Spinal cord (tissue), 10 donors: ENCODE measurements around the gene NYNRIN. TPM values are rescaled to one million over a fixed set of nuclear protein-coding genes. Genes with fewer than 3 reads are reported as not detected.
"Not testable (repeated sequence)": the region's sequence is repeated elsewhere in the genome, so short reads cannot be mapped to it uniquely, and the experiment has no call there.

Source experiments
- DNase-seq, 6 donors: peaks; one replicate each; pipeline versions ENCODE4 v3.0.0 to v3.0.0-alpha.2; 2013 to 2015; ENCODE audit warnings: low spot score in 6 of 6, low read depth in 4 of 6
- H3K27ac ChIP-seq: one replicate; pipeline ENCODE4 v1.5.1; 2013; ENCODE audit warnings: low read depth, low read length, control low read depth
- H3K27me3 ChIP-seq: one replicate; pipeline ENCODE4 v1.6.1; 2013; ENCODE audit warnings: low read length; ENCODE audit not compliant: control insufficient read depth, insufficient read depth
- H3K36me3 ChIP-seq: one replicate; pipeline ENCODE4 v1.6.1; 2013; ENCODE audit warnings: low read length; ENCODE audit not compliant: control insufficient read depth, insufficient read depth
- H3K4me1 ChIP-seq: one replicate; pipeline ENCODE4 v1.6.1; 2013; ENCODE audit warnings: low read length; ENCODE audit not compliant: control insufficient read depth, insufficient read depth
- H3K4me3 ChIP-seq: one replicate; pipeline ENCODE4 v1.5.1; 2013; ENCODE audit warnings: low read depth, low read length, control low read depth
- H3K9me3 ChIP-seq: one replicate; pipeline ENCODE4 v1.6.1; 2013; ENCODE audit warnings: low read length; ENCODE audit not compliant: control insufficient read depth, insufficient read depth
- WGBS: methylation state at CpG from one replicate; pipeline ENCODE4 v1.1.5; 2013; ENCODE audit warnings: missing lambda C conversion rate; ENCODE audit not compliant: insufficient coverage; 5-methylcytosine and 5-hydroxymethylcytosine counted together
- polyA plus RNA-seq, 2 donors: library from polyadenylated mRNA; unstranded; fragments of 120-200 nt; gene quantifications; one replicate each; pipeline ENCODE4 v1.2.1, GENCODE V29; 2013; ENCODE audit not compliant: insufficient read length in 2 of 2
- total RNA-seq, 2 donors: library from RNA; depleted of rRNA in 1 of 2; stranded (reverse); fragments of 120-200 nt in 1 of 2; fragments of >200 nt in 1 of 2; gene quantifications; one replicate each; pipeline versions ENCODE4 v1.2.3 to v1.2.4, GENCODE V29; 2013 to 2014
- donor health status: healthy.

NYNRIN gene
- total and polyA plus RNA-seq, 4 donors = 14.8 to 37.4 (median 30.2) TPM

GRCh38 chr14:24368562-24369252 is 30.1 kb upstream of the NYNRIN start:
- under 1% methylated on average over 36 of the region's 52 CpGs for WGBS
- H3K4me1 ChIP-seq = peaks cover 53% of the 10 kb centered on the region

DNA sequence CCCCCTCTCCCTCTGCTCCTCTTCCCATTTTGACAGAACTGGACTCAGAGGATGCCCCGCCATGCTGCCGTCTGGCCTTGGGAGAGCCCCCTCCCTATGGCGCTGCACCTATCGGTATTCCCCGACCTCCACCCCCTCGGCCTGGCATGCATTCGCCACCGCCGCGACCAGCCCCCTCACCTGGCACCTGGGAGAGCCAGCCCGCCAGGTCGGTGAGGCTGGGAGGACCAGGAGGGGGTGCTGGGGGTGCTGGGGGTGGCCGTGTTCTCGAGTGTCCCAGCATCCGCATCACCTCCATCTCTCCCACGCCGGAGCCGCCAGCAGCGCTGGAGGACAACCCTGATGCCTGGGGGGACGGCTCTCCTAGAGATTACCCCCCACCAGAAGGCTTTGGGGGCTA is 29.3 kb upstream of the NYNRIN start:
- Histone ChIP-seq H3K9me3 (no peaks in the 10 kb centered on the region), H3K27me3 (no peaks in the 10 kb centered on the region), H3K4me3 (no peak overlapping the region), H3K27ac (peak overlapping the region; percentile 40), H3K36me3 (peaks cover 19% of the 10 kb centered on the region), H3K4me1 (peaks cover 53% of the 10 kb centered on the region)
- DNase-seq = no peak
- WGBS = 69% methylated on average over 4 of the region's 20 CpGs

More at GRCh38 chr14:24368562-24369252, 30.1 kb upstream of the NYNRIN start:
- H3K36me3 ChIP-seq = peaks cover 16% of the 10 kb centered on the region
- H3K9me3 ChIP-seq = no peaks in the 10 kb centered on the region
- no peaks in the 10 kb centered on the region for H3K27me3 ChIP-seq
- peak; percentile 41 to 95 (median 66) for DNase-seq
- H3K27ac ChIP-seq = peak overlapping the region; percentile 98
- H3K4me3 ChIP-seq = peak overlapping the region; percentile 66

- Histone ChIP-seq H3K36me3 (peaks cover 19% of the 10 kb centered on the region), H3K27me3 (no peaks in the 10 kb centered on the region), H3K4me3 (no peak overlapping the region), H3K27ac (no peak overlapping the region), H3K4me1 (peaks cover 53% of the 10 kb centered on the region), H3K9me3 (no peaks in the 10 kb centered on the region)
- DNase-seq = no peak
- WGBS = 83% methylated on average over 27 of the region's 32 CpGs
These were observed 28.7 kb upstream of the NYNRIN start for GRCh38 chr14:24369907-24370687.

DNA sequence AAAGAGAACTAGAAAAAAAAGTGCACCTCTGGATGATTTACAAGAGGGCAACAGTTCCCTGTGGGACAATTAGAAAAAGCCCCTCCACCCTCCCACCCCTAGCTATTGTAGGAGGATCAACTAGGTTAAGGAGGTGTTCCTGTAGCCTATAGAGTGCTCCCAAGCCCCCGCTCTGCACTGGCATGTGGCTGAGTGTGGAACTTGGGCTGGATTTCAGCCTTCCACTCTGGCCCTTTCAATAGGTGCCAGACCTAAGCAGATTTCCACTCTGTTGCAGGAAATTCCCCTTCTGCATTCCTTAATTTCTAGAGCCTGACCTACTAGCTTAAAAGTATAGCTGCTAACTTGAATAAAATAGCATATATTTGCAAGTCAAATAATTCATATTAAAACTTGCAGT is 28.1 kb upstream of the NYNRIN start:
- Histone ChIP-seq H3K9me3 (no peaks in the 10 kb centered on the region), H3K27me3 (no peaks in the 10 kb centered on the region), H3K4me1 (peaks cover 49% of the 10 kb centered on the region), H3K27ac (no peak overlapping the region), H3K36me3 (peaks cover 19% of the 10 kb centered on the region), H3K4me3 (no peak overlapping the region)
- WGBS = no CpG with 5 or more reads among the region's 1 CpG
- DNase-seq = no peak

GRCh38 chr14:24371605-24372004 is 27.2 kb upstream of the NYNRIN start:
- WGBS = no CpG with 5 or more reads among the region's 3 CpGs
- Histone ChIP-seq H3K36me3 (peaks cover 24% of the 10 kb centered on the region), H3K4me1 (peaks cover 42% of the 10 kb centered on the region)
- H3K4me3 ChIP-seq, DNase-seq, H3K27me3 ChIP-seq, H3K27ac ChIP-seq, H3K9me3 ChIP-seq: not testable (repeated sequence)

DNA sequence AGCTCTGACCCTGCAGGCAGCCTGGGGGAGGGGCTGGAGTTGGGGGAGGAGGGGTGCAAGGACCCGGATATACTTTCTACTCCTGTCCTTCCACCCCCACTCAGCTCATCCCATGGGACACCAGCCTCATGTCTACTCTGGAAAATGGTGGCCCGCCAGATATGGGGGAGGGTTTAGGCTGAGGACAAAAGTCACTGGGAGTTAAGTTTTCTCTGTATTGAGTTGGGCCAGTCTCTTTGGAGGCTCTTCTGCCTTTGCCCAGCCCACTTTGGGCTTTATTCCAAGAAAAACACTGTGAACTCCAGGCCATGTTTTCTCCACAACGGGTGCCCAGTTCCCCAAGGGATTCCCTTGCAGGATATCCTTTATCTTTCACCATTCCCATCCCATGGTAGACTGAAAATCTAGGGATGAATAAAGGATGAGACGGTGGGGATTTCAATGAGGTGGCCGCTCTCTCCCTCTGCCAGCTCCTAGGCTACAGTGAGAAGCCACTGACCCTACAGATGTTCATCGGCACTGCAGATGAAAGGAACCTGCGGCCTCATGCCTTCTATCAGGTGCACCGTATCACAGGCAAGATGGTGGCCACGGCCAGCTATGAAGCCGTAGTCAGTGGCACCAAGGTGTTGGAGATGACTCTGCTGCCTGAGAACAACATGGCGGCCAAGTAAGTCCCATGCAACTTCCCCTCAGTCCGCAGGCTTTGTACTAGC is 25.9 kb upstream of the NYNRIN start:
- H3K4me1 ChIP-seq = peaks cover 30% of the 10 kb centered on the region
- 98% methylated on average over 8 of the region's 12 CpGs for WGBS
- no peaks in the 10 kb centered on the region for H3K9me3 ChIP-seq
- H3K27me3 ChIP-seq = no peaks in the 10 kb centered on the region
- H3K36me3 ChIP-seq = peaks cover 29% of the 10 kb centered on the region
- no peak overlapping the region for H3K27ac ChIP-seq
- H3K4me3 ChIP-seq = no peak overlapping the region
- no peak for DNase-seq

DNA sequence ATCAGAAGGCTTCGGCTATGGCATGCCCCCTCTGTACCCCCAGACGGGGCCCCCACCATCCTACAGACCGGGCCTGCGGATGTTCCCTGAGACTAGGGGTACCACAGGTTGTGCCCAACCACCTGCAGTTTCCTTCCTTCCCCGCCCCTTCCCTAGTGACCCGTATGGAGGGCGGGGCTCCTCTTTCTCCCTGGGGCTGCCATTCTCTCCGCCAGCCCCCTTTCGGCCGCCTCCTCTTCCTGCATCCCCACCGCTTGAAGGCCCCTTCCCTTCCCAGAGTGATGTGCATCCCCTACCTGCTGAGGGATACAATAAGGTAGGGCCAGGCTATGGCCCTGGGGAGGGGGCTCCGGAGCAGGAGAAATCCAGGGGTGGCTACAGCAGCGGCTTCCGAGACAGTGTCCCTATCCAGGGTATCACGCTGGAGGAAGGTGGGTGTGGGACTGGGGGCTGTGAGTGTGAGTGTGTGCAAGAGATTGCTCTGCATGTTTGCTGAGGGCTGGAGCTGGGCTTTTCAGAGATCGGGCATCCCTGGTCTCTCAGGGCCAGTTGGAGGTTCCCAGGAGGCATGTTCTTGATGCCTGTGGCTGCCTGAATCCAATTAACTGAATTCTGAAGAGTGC is 22.2 kb upstream of the NYNRIN start:
- Histone ChIP-seq H3K36me3 (peaks cover 19% of the 10 kb centered on the region), H3K27ac (no peak overlapping the region), H3K4me3 (no peak overlapping the region), H3K9me3 (no peaks in the 10 kb centered on the region), H3K27me3 (no peaks in the 10 kb centered on the region), H3K4me1 (peaks cover 6% of the 10 kb centered on the region)
- DNase-seq = no peak
- WGBS = 45% methylated on average over 12 of the region's 16 CpGs

DNA sequence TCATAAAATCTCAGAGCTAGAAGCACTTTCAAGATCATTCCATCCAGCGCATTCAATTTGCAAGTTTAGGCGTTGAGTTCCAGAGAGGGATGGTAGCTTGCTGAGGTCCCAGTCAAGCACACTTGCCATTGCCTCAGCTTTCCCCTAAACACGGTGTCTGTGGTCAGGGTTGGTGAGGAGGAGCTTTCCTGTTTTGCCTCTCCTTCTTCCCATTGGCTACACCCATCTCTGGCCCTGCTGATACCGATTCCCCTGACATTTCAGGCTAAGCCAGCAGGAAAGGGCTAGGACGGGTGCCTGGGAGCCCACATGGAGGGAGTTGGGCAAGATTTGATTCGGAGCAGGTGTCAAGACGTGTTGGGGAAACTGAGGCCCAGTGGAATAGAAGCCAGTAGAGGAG is 21.7 kb upstream of the NYNRIN start:
- H3K27ac ChIP-seq = no peak overlapping the region
- peaks cover 19% of the 10 kb centered on the region for H3K36me3 ChIP-seq
- H3K4me3 ChIP-seq = no peak overlapping the region
- H3K9me3 ChIP-seq = no peaks in the 10 kb centered on the region
- H3K27me3 ChIP-seq = no peaks in the 10 kb centered on the region
- DNase-seq = no peak
- 89% methylated on average over 3 of the region's 7 CpGs for WGBS
- peaks cover 5% of the 10 kb centered on the region for H3K4me1 ChIP-seq

GRCh38 chr14:24377657-24378056 is 21.1 kb upstream of the NYNRIN start:
- WGBS = 89% methylated on average over 2 of the region's 2 CpGs
- Histone ChIP-seq H3K27ac (no peak overlapping the region), H3K36me3 (peaks cover 16% of the 10 kb centered on the region)

More at GRCh38 chr14:24377657-24378056, 21.1 kb upstream of the NYNRIN start:
- Histone ChIP-seq H3K9me3 (no peaks in the 10 kb centered on the region), H3K4me1 (peaks cover under 1% of the 10 kb centered on the region), H3K27me3 (no peaks in the 10 kb centered on the region), H3K4me3 (no peak overlapping the region)
- DNase-seq = no peak
